Measurements from ENCODE around the gene EML2.
"Not testable (repeated sequence)": the region's sequence is repeated elsewhere in the genome, so short reads cannot be mapped to it uniquely, and the experiment has no call there.

EML2 gene

GRCh38 chr19:45645631-45646344, 6.6 kb upstream of the EML2 start:
- peak; percentile 89 for DNase-seq

DNA sequence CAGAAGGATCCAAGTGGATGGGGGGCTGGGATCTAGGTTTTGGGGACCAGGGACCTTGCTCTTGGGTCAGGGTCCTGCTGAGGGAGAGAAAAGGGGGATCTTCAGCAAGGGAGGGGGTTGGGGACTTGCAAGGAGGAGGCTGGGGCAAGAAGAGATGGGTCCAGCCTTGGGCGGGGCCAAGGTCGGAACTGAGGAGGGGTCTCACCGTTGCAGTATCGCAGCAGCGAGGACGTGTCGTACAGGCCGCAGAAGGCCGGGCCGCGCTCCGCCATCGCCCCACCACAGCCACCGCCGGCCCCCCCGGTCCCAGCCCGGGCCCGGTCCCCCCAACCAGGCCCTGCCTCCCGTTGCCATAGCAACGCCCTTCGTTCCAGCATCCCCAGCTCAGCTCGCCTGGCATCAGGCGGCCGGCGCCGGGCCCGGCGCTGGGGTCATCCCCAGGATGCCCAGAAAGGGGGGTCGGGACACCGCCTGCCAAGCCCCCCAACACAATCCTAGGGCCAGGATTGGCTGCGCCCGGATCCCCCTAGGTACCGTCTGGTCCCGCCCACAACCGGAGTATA, 6.0 kb upstream of the EML2 start:
- no peak for DNase-seq

- DNase-seq, result no peak
Observed at GRCh38 chr19:45643927-45644771, 5.0 kb upstream of the EML2 start.

DNA sequence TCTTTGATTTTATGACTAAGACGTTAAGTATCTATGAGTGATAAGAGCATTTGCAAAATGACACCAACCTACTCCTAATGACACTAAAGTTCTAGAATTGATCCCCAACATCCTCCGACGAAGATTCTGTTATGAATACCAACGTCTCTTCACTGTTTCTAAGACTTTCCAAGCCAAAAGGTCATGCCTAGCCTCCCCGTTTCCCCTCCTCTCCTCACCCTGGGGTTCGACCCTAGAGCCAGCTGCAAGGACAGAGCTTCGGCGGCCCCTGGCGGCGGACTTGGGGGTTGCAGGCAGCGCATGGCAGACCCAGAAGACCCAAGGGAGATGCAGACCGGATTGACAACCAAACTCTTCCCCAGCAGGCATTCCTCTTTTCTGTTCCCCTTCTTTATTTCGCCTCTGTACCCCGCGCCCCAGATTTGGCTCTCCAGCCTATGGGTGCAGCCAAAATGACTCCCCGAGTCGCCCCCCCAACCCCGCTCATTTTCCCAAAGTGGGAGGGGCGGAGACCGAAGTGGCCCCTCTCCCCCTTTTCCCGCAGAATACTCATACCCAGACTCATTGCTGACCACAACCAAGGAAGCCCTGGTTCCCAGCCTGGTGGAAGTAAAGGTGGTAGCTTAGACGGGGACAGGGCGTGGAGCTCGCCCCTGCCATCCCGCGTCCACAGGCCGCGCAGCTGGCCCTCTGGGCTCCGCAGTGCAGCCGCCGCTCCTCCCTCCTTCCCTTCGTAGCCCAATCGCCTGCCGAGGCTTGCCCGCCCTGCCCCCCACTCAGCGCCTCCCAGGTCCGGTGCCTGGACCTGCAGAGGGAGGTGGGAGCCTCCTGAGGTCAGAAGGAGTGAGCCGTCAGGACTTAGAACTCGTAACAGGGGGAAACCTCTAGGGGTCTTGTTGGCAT, 4.1 kb upstream of the EML2 start:
- DNase-seq, result peak; percentile 97

DNA sequence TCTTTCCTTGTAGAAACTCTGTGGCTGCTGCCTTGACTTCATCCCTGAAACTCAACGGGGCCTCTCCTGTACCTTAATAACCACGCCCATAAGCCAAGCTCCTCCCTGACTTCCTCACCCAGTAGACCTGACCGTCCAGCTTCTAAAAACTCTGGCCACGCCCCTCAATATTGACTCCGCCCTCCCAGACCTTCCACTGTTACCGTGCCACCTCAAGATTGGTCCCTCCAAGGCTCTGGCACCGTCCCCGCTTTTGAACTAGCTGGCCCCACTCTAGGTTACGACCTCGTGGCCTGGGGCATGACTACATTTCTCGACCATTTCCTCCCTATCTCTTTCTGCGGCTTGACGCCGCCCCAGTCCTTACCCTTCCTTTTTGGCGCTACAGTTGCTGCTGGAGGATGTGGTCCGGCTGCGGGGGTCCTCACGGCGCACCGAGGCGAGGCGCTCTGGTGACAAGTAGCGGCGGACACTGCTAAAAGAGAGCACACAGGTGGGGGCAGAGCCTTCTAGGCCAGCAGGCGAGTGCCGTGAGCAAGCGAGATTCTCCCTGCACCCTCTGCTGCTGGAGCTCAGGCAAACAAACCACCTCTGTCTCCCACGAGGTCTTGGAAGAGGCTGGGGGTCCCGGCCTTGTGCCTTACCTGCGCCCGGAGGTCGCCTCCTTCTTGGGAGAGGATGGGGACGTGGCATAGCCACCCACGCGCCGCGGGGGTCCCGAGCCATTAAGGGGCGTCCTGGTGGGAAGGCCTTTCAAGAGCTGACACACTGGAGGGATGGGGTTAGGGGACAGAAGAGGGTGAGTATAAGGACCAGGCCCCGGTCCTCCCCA, 2.3 kb upstream of the EML2 start:
- DNase-seq, result peak; percentile 96

GRCh38 chr19:45640849-45641273, 1.7 kb upstream of the EML2 start:
- no peak for DNase-seq

- no peak for DNase-seq
Observed at GRCh38 chr19:45637890-45638667, 1.1 kb downstream of the EML2 start.

DNA sequence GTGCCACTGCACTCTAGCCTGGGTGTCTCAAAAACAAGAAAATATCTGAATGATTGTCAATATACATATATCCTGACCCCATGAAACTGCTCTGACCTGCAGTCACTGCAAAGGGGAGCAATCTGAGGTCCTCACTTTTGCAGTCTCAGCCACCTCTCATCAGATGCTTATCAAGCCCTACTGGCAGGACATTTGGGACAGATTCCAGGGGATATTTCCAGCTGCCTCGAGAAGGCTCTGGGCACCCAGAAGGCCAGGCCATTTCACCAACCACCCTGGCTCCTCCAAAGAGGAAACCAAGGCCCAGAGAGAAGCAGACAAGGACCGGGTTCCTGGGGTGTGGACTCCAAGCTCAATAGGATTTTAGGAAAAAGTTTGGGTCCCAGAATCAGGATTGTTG, 2.3 kb downstream of the EML2 start:
- DNase-seq, result no peak

DNA sequence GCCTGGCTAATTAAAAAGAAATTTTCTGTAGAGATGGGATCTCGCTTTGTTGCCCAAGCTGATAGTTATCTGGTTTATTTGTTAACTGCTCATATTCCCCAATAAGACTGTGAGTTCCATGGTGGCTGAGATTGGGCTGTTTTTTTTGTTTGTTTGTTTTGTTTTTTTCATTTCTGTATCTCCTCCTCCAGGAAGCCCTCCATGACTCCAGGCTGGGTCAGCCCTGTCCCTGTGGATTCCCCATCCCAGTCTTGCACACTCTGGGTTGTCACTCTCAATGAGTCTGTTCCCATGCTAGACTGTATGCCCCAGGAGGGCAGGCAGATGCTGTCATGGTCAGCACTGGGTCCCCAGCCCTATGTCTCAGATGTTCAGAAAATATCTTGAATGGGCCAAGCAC, 2.9 kb downstream of the EML2 start:
- DNase-seq, result no peak

- DNase-seq, result peak; percentile 72
Observed at GRCh38 chr19:45632468-45633196, 6.6 kb downstream of the EML2 start.

- DNase-seq, result peak; percentile 78
Observed at GRCh38 chr19:45630463-45630862, 8.7 kb downstream of the EML2 start.

DNA sequence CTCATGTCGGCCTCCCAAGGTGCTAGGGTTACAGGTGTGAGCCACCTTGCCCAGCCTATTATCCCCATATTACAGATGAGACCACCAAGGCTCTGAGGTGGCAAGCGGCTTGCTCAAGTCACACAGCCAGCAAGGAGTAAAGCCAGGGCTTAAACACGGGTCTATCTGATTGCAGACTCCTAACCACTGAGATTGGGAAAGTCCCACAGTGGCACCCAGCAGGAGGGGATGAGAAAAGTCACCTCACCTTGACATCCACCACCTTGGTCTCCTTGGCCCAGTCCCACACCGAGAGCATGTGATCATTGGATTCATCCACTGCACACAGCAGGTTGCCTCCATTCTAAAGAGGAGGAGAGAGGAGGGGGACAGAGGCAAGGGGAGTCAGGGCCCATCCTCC, 9.5 kb downstream of the EML2 start:
- no peak for DNase-seq

GRCh38 chr19:45628219-45628618, 11.0 kb downstream of the EML2 start:
- not testable (repeated sequence) for DNase-seq

DNA sequence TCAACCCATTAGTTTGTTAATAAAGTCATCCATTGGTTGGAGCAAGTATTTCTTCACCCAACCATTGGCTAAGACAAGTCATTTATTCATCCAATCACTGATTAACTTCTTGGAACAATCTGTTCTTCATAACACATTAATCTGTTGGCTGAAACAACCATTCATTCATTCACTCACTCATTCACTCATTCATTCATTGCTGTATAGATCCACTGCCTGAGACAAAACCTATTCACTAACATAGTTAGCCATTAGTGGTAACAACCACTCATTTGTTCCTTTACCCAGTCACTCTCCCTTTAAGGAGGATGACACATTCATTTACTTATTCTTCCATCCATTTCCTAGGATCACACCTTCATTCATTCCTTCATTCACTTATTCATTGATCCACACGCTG, 15.2 kb downstream of the EML2 start:
- no peak for DNase-seq

GRCh38 chr19:45621976-45622503, 17.2 kb downstream of the EML2 start:
- no peak for DNase-seq

GRCh38 chr19:45621389-45621788, 17.8 kb downstream of the EML2 start:
- DNase-seq, result no peak

- no peak for DNase-seq
Observed at GRCh38 chr19:45616704-45617017, 22.5 kb downstream of the EML2 start.

- peak; percentile 89 for DNase-seq
Observed at GRCh38 chr19:45615795-45616703, 23.1 kb downstream of the EML2 start.

- not testable (repeated sequence) for DNase-seq
Observed at GRCh38 chr19:45615056-45615455, 24.1 kb downstream of the EML2 start.

Data from activated CD4-positive, alpha-beta T cell treated with anti-CD3 and anti-CD28 coated beads, Interleukin-10, Interleukin-2, amounts not matched to agents 100 ng/mL and 50 ng/mL, durations not matched to agents 16 hours and 8 hours (primary cell).